AG04450 (cell line): ENCODE data around the gene SERTAD2. TPM values are rescaled to one million over a fixed set of nuclear protein-coding genes. Genes with fewer than 3 reads are reported as not detected.

Source experiments
- CTCF ChIA-PET: fragments of 300-600, 350-600 bp; formaldehyde crosslinking; extraction: SDS; loops from one replicate; lab custom pipeline; 2022; ENCODE audit warnings: antibody characterized with exemption, inconsistent platforms; lab: Charles Lee
- POLR2A ChIA-PET: fragments of 350-600 bp; formaldehyde crosslinking; extraction: SDS; loops from one replicate; lab custom pipeline; 2021; ENCODE audit warnings: antibody characterized with exemption, inconsistent platforms; lab: Yijun Ruan, JAX
- DNase-seq: peaks from one replicate; pipeline ENCODE4 v3.0.0-alpha.2; 2011; ENCODE audit warnings: low read depth, low spot score
- H3K27ac ChIP-seq: one replicate; pipeline ENCODE4 v1.5.1; 2012; ENCODE audit warnings: low read depth, low read length, control low read depth
- H3K27me3 ChIP-seq: one replicate; pipeline ENCODE4 v1.6.0; 2012; ENCODE audit warnings: low read length; ENCODE audit not compliant: control insufficient read depth, insufficient read depth
- H3K4me3 ChIP-seq: 2 replicates; pipeline ENCODE4 v1.5.1; 2011; ENCODE audit warnings: mild to moderate bottlenecking, low read depth, low read length, control low read depth
- H3K9me3 ChIP-seq: 2 replicates; pipeline ENCODE4 v1.5.1; 2012; ENCODE audit warnings: low read length; ENCODE audit not compliant: control insufficient read depth, insufficient read depth
- polyA plus RNA-seq: library from polyadenylated mRNA; depleted of rRNA; stranded (reverse); fragments of >200 nt; gene quantifications from 2 replicates; pipeline ENCODE4 v1.2.3, GENCODE V29; 2011
- TF ChIP-seq, protein P1 (sequence below): IDR thresholded peaks from 2 replicates; pipeline ENCODE4 v1.5.1; 2011; ENCODE audit warnings: low read depth, low read length, control low read depth, inconsistent platforms

Gene SERTAD2
- polyA plus RNA-seq, 1 experiment, result 10.1 TPM

DNA sequence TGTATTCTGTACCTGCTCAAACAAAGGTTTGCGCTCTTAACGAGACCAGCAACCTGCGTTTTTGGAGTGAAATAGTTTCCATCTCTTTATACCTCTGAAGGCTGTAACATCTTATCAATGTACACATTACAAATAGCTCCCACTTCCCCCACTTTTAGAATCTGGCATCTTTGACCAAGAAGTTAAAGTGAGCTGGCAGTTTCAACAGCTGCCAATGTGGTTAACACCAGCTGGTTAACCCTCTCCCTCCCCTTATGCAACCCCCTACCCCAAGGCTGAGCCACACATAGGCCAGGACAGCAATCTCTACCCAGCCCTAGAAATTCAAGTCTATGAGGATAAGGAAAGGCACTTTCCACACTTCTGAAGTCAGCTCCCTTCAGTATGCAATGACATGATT, 2.2 kb upstream of the SERTAD2 start:
- POLR2A ChIA-PET, result interaction anchor here (3.0 kb wide), 1 partner anchor 112 kb away, joined by 23 read pairs; no protein-coding TSS in a partner anchor
- no peak overlapping the region for H3K27ac ChIP-seq
- H3K27me3 ChIP-seq, result no peaks in the 10 kb centered on the region
- no peak overlapping the region for H3K4me3 ChIP-seq
- TF ChIP-seq, protein P1, sequence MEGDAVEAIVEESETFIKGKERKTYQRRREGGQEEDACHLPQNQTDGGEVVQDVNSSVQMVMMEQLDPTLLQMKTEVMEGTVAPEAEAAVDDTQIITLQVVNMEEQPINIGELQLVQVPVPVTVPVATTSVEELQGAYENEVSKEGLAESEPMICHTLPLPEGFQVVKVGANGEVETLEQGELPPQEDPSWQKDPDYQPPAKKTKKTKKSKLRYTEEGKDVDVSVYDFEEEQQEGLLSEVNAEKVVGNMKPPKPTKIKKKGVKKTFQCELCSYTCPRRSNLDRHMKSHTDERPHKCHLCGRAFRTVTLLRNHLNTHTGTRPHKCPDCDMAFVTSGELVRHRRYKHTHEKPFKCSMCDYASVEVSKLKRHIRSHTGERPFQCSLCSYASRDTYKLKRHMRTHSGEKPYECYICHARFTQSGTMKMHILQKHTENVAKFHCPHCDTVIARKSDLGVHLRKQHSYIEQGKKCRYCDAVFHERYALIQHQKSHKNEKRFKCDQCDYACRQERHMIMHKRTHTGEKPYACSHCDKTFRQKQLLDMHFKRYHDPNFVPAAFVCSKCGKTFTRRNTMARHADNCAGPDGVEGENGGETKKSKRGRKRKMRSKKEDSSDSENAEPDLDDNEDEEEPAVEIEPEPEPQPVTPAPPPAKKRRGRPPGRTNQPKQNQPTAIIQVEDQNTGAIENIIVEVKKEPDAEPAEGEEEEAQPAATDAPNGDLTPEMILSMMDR, result no peak
- H3K9me3 ChIP-seq, result no peaks in the 10 kb centered on the region; the same call in 1 of the 2 replicates
- CTCF ChIA-PET, result interaction anchor here (0.9 to 6.4 kb wide), 6 partner anchors 8 to 212 kb away, joined by 3 to 43 read pairs (median 4); no protein-coding TSS in a partner anchor
- DNase-seq, result no peak

DNA sequence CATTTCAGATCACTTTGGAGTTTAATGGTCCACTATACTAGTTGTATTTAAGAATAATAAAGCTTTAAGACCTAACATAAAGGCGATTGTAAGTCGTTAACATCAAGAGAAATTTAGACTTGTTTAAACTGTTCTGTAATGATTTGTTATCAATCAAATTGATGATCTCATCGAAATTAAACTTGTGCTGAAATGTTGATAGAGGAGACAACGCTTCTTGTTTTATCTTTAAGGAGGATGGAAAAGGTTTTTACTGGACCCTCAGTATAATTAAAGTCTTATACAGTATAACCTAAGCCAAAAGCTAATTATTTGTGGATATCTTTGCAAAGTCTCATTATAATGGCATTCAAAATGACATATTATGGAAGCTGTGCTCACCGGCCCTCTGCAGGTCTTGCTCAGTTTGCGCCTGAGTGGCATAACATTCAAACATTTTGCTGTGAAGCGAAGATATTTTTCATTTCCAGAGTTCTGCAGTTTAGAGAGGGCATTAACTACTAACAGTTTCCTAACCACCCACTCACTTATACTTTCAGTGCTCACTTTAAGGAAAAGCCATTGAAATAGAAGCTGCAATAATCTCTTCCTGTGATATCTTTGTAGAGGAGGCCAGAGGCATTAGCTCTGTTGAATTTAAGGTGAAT, 1.4 kb upstream of the SERTAD2 start:
- ChIA-PET POLR2A (interaction anchor here (0.9 to 3.5 kb wide), 14 partner anchors 11 to 212 kb away, joined by 3 to 106 read pairs (median 6); no protein-coding TSS in a partner anchor), CTCF (interaction anchor here (0.7 to 6.4 kb wide), 12 partner anchors 8 to 228 kb away, joined by 3 to 43 read pairs (median 4); no protein-coding TSS in a partner anchor)
- DNase-seq, result no peak
- TF ChIP-seq, protein P1, result peak; percentile 43
- peak overlapping the region; percentile 77 for H3K4me3 ChIP-seq
- no peaks in the 10 kb centered on the region; the same call in 1 of the 2 replicates for H3K9me3 ChIP-seq
- H3K27ac ChIP-seq, result no peak overlapping the region
- H3K27me3 ChIP-seq, result no peaks in the 10 kb centered on the region

DNA sequence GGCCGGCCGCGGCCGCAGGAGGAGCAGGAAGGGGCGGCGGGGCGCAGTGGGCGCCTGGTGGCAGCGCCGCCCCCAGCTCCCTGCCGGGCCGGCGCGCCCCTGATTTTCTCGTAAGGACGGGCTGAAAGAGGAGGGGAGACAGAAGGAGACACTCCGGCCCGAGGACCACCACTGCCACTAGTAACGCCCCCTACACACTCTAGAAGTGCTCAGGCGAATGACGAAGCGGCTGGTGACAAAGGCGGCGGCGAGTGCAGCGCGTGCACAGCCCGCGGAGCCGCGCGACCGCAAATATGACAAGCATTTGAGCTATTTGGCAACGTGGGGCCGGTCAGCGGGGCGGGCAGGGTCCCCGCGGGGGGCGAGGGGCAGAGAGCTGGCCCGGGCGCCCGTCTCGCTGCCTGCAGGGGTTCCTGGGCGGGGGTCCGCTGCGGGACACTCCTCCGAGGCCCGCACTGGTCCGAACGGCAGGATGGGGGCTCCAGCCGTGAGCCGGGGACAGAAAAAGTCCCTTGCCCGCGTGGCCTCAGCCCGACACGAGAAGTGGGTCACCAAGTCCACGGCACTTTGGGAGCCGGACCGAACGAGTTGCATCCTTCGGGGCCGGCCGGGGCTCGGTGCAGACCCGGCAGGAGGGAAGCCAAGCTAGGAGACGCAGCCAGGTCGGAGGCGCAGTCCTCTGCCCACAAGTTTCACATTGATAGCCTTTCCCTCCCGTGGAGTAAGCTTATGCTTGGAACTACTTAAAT, 524 bp upstream of the SERTAD2 start:
- peak; percentile 44 for DNase-seq
- no peaks in the 10 kb centered on the region for H3K27me3 ChIP-seq
- CTCF ChIA-PET, result interaction anchor here (0.6 to 6.4 kb wide), 16 partner anchors 9 to 229 kb away, joined by 3 to 43 read pairs (median 3); no protein-coding TSS in a partner anchor
- POLR2A ChIA-PET, result interaction anchor here (0.6 to 3.5 kb wide), 30 partner anchors 8 to 782 kb away, joined by 3 to 106 read pairs (median 5); partner anchors contain the start of gene SLC1A4
- TF ChIP-seq, protein P1, result no peak
- H3K4me3 ChIP-seq, result peak overlapping the region; percentile 77
- H3K27ac ChIP-seq, result peak overlapping the region; percentile 92
- no peaks in the 10 kb centered on the region; the same call in 1 of the 2 replicates for H3K9me3 ChIP-seq

DNA sequence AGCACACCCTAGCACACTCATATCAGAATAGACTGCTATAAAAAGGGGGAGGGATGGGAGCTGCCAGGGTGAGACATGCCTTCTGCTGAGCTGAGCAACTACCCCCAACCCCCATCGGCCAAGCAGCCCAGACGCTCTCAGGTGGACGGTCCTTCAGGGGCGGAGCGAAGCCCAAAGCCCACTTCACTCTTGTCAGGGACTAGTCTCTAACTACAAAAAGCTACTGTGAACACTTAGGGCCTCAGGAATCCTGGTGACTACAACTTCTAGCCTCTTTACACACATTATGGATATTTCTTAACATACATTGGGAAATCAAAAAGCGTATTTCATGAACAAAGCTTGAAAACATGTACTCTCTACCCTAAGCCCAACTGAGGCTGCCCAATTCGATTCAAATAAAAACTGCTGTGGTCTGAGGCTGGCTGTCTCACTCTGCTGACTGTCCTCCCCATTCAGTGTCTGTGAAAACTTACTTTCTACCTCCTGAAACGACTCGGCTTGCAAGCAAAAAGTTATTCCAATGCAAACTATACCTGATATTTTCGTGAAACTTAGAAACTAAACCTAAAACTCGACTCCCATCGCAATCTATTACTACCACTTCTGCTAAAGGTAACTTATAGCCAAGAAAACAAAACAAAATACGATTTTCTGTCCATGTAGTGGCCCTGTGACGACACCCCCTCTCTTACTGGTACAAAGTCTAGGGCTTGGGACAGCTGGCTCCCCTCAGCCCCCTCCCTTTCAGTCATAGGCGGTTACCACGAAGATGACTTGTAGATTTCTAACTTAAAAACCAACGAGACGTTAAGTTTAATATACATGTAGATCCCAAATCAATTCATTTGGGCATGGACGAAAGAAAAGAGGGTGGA, 1.2 kb downstream of the SERTAD2 start:
- peak overlapping the region; percentile 76 for H3K4me3 ChIP-seq
- DNase-seq, result no peak
- no peaks in the 10 kb centered on the region; the same call in 1 of the 2 replicates for H3K9me3 ChIP-seq
- H3K27me3 ChIP-seq, result no peaks in the 10 kb centered on the region
- POLR2A ChIA-PET, result interaction anchor here (1.3 to 3.5 kb wide), 6 partner anchors 85 to 784 kb away, joined by 3 to 106 read pairs (median 12); partner anchors contain the start of gene SLC1A4
- CTCF ChIA-PET, result interaction anchor here (0.6 to 6.4 kb wide), 9 partner anchors 8 to 921 kb away, joined by 3 to 43 read pairs (median 8); partner anchors contain the start of gene AFTPH
- TF ChIP-seq, protein P1, result no peak
- H3K27ac ChIP-seq, result peak overlapping the region; percentile 43
